GM15510 (cell line): ENCODE data around the gene SMARCAL1.
A peak's percentile ranks its signal among the peaks of the same experiment; 100 is the strongest.

Experiments
- POLR2A ChIP-seq: IDR thresholded peaks from 3 replicates; pipeline ENCODE4 v1.6.1; 2011; ENCODE audit warnings: borderline replicate concordance; ENCODE audit not compliant: insufficient read length; ENCODE audit errors: extremely low read depth

The SMARCAL1 gene

DNA sequence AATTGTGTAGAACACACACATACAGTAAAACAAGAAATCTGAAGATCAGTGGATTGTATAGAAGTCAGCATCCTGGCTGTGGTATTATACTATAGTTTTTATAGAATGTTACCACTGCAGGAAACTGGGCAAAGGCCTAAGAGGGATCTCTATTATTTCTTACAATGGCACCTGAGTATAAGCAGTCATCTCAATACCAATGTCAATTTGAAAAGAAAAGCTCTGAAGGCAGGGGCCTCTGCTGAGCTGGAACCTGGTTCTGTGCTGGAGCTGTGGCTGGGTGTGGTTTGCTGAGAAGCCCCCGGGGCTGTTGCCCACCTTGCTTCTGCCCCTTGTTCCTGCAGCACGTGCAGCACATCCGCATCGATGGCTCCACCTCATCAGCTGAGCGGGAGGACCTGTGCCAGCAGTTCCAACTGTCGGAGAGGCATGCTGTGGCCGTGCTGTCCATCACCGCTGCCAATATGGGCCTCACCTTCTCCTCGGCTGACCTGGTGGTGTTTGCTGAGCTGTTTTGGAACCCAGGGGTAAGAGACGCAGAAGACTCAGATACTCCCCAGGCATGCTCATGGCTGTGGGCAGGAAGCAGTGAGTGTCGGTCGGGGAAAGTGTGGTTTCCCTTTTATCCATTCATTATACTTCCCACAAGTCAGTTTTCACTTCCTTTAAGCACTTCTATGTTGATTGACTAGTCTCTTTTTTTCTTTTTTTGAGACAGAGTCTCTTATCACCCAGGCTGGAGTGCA is 62.8 kb downstream of the SMARCAL1 start:
- no peak for TF ChIP-seq POLR2A

DNA sequence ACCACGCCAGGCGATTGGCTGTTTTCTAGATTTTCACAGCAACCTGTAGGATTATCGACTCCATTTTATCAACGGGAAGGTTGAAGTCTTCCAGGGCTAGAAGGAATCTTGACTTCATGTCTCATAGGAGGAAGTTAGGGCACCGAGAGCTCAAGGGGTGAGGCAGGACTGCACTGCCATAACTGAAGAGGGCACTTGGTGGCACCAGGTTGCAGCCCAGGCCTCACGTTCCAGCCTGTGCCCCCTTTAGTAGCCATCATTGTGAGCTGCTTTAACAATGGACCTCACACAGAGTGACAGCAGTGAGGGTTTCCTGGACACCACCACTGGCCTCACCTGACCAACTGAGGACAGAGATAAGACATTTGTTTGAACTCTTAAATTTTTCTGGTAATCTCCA is 63.5 kb downstream of the SMARCAL1 start:
- no peak for TF ChIP-seq POLR2A

DNA sequence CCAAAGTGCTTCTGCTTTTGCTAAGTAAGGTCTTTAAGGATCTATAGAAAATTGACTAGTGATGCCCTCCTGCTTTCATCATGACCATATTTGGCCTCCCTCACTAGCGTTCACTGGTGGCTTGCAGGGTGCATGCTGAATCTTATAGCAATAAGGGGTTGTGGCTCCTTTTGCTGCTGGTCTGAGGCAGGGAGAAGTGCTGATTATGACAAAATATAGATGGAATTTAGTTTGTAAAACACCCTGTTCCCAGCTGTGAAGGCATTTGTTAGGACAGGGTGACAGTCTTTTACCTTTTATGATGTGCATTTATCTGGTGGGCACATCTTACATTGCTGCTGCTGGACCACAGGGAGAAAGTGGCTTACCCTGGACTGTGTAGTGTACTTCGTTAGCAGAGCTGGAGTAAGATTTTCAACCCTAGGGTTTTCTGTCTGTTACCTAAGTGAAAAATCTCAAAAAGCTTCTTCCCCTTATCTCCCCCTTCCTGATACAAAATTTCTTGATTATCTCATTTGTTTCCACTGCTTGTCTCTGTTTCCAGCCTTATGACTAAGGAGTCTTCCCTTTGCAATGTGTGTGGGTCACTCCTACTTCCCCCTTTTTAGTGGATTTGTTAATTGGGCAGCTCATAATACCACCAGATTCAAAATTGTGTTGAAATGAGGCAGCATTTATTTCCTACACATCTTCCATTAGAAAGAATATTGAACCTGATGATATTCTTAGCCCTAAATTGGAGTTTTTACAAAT is 65.2 kb downstream of the SMARCAL1 start:
- no peak for TF ChIP-seq POLR2A

DNA sequence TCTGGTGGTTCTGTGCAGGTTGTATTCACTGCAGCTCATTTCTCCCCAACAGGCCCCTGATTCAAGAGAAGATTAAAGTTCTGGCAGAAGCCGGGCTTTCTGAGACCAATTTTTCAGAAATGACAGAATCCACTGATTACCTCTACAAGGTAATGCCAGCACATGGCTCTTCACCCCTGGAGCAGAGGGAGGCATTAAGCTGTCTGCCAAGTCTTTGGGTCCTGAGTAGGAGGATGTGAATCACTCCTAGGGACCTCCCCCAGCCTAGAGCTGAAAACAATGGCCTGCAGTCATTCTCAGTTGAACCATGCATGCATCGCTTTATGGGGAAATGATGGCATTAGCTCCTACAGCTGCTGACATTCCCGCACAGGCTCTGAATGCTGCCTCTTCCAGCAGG is 65.9 kb downstream of the SMARCAL1 start:
- TF ChIP-seq POLR2A, result no peak

DNA sequence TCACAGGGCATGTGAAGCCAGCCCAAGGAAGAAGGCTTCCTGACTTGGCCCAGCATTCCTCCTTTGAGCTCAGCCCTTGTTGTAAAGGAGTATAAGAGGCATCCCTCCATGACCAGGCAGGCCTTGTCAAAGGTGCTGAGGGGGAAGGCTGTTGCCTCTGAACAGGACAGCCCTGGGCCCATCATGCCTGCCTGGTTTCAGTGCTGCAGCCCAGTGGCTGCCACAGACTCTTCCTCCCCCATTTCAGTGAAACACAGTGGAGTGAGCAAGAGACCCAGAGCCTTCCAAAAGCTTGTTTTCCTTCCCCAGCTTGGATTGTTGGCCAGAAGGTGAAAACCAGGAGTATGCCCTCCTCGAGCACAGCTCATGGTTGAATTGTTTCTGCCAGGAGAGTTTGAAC is 66.5 kb downstream of the SMARCAL1 start:
- TF ChIP-seq POLR2A, result no peak

DNA sequence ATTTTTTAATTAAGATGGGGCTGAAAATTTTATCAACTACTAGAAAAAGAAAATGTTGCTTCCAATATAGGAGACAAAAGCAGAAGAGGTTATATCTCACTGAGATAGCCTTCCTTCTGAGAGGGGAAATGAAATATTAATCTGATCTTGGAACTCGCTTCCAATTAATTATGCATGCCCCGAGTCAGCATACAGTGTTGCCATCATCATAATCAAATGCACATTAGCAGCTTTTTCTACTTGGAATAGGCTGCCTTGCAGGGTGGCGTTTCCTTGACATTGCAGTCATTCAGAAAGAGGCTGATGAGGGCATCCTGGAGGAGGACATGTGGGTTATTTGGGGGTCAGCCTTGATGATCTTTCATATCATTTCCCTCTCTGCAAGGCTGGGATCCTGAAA is 67.9 kb downstream of the SMARCAL1 start:
- no peak for TF ChIP-seq POLR2A

DNA sequence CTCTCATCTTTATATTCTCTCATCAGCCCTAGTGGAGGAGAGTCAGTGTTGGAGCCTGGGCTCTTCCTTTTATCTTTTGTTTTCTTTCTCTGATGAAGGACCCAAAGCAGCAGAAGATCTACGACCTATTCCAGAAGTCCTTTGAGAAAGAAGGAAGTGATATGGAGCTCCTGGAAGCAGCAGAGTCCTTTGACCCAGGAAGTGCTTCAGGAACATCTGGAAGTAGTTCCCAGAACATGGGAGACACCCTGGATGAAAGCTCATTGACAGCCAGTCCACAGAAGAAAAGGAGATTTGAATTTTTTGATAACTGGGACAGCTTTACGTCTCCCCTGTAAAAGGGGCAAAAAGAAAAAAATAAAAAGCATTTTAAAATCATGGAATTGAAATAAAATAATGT is 70.4 kb downstream of the SMARCAL1 start:
- no peak for TF ChIP-seq POLR2A

DNA sequence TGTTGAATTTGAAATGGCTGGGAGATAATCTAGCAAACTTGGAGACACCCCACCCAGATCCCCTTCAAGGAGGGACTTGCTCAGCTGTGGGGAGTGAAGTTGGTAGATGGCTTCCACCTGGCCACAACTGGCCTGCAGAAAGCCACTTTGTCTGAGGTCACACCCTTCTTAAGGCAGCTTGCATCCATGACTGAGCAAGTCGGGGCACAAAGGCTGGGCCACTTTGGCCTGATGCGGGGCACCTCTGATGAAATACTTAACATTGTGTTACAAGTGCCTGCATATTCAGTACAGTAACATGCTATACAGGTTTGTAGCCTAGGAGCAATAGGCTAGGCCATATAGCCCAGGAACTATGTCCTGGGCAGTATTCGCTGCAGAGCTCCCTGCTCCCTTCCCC is 73.0 kb downstream of the SMARCAL1 start:
- no peak for TF ChIP-seq POLR2A

DNA sequence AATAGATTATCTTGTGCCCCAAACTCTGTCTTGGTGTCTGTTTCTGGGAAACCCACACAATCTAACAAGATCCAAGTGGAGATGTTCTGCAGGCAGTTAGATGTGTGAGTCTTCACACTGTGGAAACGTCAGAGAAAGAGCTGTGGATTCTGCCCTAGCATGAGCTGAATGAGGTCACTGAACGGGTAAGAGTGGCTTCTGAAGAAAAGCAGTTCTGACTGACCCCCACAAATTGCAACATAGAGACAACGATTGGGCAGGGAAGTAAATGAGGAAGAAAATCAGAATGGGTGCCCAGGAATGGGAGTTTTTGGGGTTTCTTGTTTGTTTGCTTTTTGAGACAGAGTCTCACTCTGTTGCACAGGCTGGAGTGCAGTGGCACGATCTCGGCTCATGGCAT is 73.5 kb downstream of the SMARCAL1 start:
- no peak for TF ChIP-seq POLR2A

DNA sequence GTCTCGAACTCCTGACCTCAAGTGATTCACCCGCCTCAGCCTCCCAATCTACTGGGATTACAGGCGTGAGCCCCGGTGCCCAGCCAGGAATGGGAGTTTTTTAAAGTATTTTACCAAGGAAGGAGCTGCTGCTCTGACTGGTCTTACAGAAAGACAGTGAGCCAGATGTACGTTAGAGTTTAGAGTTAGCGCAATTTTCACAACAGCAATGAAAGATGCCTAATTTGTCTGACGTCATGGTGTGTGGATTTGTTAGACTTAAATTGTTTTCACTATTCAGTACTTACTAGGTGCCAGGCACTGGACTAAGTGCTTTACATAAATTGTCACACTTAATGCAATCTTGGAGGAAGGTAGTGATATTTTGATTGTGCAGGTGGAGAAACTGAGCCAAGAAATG is 74.0 kb downstream of the SMARCAL1 start:
- TF ChIP-seq POLR2A, result no peak

DNA sequence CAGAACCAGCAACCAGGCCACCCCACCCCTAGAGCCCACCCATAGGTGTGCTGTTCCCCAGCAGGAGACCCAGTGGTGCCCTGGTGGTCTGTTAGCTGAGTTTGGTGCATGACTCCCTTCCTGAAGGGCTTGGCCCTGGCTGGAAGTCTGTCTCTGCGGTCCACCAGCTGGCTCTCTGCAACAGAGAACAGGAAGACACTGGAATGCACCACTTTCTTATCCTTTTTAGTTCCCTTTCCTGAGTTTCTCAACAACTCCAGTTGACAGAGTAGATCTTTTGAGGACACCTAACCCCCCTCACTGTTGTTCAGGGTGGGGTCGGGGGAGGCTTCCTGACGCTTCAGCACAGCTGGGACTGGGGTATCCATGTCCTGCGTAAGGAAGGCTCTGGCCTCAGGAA is 74.4 kb downstream of the SMARCAL1 start:
- TF ChIP-seq POLR2A, result no peak

DNA sequence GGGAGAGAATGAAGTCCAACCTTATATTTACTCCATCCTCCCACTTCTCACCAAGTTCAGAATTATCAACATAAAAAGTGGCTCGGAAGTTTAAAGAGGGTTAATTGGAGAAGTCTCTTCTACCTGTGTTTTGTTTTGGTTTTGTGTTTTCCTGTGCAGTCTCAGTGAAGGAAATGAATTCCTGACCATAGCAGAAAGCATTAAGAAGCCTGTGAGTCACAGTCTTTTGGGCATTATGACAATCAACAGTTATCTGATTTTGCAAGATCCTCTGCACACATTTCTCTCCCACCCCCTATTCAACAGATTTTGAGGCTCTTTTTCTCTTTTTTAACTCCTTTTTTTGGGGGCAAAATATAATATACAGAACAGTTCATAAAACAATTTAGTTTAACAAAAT is 77.8 kb downstream of the SMARCAL1 start:
- TF ChIP-seq POLR2A, result no peak

DNA sequence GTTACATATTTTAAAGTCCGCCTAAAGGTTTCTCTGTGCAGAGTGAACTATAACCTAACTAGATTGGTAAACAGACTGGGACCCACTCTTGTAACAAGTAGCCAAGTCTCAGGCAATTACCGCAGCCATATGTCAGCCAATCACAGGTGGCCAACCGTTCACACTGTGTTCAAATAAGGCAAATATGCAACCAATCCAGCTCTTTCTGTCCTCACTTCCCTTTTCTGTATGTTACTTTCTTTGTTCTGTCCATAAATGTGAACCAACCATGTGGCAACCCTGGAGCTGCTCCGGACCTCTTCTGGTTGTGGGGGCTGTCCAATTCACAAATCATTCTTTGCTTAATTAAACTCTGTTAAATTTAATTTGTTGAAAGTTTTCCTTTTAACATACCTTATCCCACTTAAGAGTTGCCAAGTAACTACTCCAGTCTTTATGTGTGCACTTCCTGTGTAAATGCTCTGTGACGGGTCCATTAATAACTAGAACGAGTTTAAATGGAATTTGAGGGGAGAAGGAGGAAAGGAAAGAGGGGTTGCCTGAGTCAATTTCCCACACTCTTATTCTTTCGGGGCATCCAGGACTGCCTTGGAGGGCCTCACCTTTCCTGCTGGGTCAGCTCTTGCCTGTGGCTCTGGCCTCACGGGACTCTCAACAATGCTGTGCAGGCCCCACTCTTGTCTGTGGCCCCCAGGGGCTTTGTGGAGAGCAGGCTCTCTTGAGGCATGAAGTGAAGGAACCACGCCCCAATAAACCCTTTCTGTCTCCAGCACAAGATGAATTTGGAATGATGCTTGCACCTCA is 79.7 kb downstream of the SMARCAL1 start:
- TF ChIP-seq POLR2A, result peak; percentile 25

DNA sequence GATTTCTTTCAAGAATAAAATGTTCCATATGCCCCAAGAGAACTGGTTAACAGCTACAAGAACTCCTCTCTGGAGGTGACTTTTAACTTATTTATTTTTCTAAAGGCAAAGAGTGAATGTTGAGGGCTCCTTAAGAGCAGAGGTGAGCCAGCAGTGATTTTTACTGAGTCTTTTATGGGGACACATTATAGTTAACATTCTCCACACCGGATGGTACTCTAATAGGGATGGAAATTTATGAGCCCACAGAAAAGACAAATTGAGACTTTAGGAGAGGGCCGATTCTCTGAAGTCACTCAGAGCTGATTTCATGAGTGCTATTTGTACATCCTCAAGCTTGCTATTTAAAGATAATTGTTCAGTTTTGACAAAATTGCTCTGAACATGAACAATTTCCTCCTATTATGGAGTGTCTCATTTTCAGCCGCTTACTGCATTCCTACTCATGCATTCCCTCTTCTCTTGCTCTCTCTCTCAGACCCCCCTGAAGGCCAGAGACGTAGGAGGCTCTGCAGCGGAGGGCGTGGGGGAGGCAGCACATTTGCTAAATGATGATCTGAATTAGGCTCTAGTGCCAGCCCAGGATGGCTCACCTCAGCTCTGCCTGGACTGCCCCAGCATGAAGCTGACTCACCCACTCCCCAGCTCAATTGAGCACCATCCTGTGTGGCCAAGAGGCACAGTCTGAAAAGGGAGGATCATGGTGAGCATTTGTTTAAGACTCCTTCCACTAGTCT is 80.5 kb downstream of the SMARCAL1 start:
- TF ChIP-seq POLR2A, result no peak

DNA sequence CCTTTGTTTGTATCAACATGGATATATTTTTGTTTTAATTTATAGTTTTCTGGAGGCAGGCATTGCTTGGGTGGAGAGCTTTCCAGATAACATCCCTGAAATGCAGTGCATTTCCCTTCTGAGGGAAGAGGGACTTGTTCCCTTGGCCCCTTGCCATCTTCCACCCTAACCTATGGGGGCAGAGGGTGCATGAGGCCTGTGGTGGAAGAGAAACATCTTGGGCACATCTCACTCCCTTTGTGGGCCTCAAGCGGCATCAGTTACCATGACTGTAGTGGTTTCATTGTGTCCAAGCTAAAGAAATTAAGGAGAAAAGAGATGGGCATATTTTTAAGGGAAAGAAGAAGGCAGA is 81.0 kb downstream of the SMARCAL1 start:
- TF ChIP-seq POLR2A, result no peak
